Activated CD4-positive, alpha-beta memory T cell treated with anti-CD3 and anti-CD28 coated beads for 36 hours (primary cell): ENCODE measurements around the gene COL6A3. TPM values are rescaled to one million over a fixed set of nuclear protein-coding genes. Genes with fewer than 3 reads are reported as not detected.
"Not testable (repeated sequence)": the region's sequence is repeated elsewhere in the genome, so short reads cannot be mapped to it uniquely, and the experiment has no call there.

Experiments used
- CTCF ChIA-PET: fragments of 350-600 bp; sonication (Branson Sonifier 250); formaldehyde crosslinking; loops from one replicate; lab custom pipeline; 2021; ENCODE audit warnings: antibody characterized with exemption, inconsistent platforms; lab: Charles Lee
- POLR2A ChIA-PET: fragments of 350-600 bp; sonication (Branson Sonifier 250); formaldehyde crosslinking; loops from one replicate; lab custom pipeline; 2021; ENCODE audit warnings: antibody characterized with exemption; lab: Charles Lee
- DNase-seq: peaks from one replicate; pipeline ENCODE4 v3.0.0-alpha.2; 2020
- H3K27ac Mint-ChIP-seq: one replicate; pipeline ENCODE4 v1.8.0; 2021; ENCODE audit warnings: mixed read lengths
- H3K27me3 Mint-ChIP-seq: one replicate; pipeline ENCODE4 v1.8.0; 2021; ENCODE audit warnings: mixed read lengths
- H3K36me3 Mint-ChIP-seq: one replicate; pipeline ENCODE4 v1.8.0; 2021; ENCODE audit warnings: mixed read lengths
- H3K4me1 Mint-ChIP-seq: one replicate; pipeline ENCODE4 v1.8.0; 2021; ENCODE audit warnings: low read depth, mixed read lengths
- H3K4me3 Mint-ChIP-seq: one replicate; pipeline ENCODE4 v1.8.0; 2021; ENCODE audit warnings: mild to moderate bottlenecking, mixed read lengths
- H3K9me3 Mint-ChIP-seq: one replicate; pipeline ENCODE4 v1.8.0; 2021; ENCODE audit warnings: mixed read lengths
- intact Hi-C: fragments of 100-400 bp; cut with micrococcal nuclease; formaldehyde crosslinking; loops from one replicate; pipeline ENCODE4 v1.15.1; 2023
- total RNA-seq, 2 experiments: library from RNA; stranded (reverse); gene quantifications; one replicate each; pipeline ENCODE4 v1.2.3, GENCODE V29; 2021

The COL6A3 gene
- total RNA-seq, 2 experiments from 2014 or later = 27.7 to 29.7 TPM

GRCh38 chr2:237374284-237375060 is 39.5 kb downstream of the COL6A3 start:
- ChIA-PET CTCF (no interaction called here), POLR2A (no interaction called here)
- H3K9me3 Mint-ChIP-seq = no peaks in the 10 kb centered on the region
- H3K4me1 Mint-ChIP-seq = no peaks in the 10 kb centered on the region
- no peak overlapping the region for H3K27ac Mint-ChIP-seq
- no peaks in the 10 kb centered on the region for H3K27me3 Mint-ChIP-seq
- DNase-seq = no peak
- H3K4me3 Mint-ChIP-seq = no peak overlapping the region
- H3K36me3 Mint-ChIP-seq = peaks cover 2% of the 10 kb centered on the region
- intact Hi-C loops = no loop called here

- Mint-ChIP-seq H3K36me3 (peaks cover 1% of the 10 kb centered on the region), H3K9me3 (no peaks in the 10 kb centered on the region), H3K27me3 (no peaks in the 10 kb centered on the region), H3K27ac (no peak overlapping the region), H3K4me3 (no peak overlapping the region), H3K4me1 (no peaks in the 10 kb centered on the region)
- ChIA-PET CTCF (no interaction called here), POLR2A (no interaction called here)
- intact Hi-C loops = no loop called here
- DNase-seq = no peak
Measured at GRCh38 chr2:237371856-237372255, 42.1 kb downstream of the COL6A3 start.

GRCh38 chr2:237365671-237366070 is 48.3 kb downstream of the COL6A3 start:
- ChIA-PET POLR2A (interaction anchor here (1.0 kb wide), 1 partner anchor 11 kb away, joined by 3 read pairs; no protein-coding TSS in a partner anchor), CTCF (interaction anchor here (0.5 to 1.1 kb wide), 2 partner anchors 97 to 1048 kb away, joined by 3 read pairs; no protein-coding TSS in a partner anchor)
- no peak overlapping the region for H3K4me3 Mint-ChIP-seq
- intact Hi-C loops = no loop called here
- no peaks in the 10 kb centered on the region for H3K27me3 Mint-ChIP-seq
- H3K9me3 Mint-ChIP-seq = no peaks in the 10 kb centered on the region
- peaks cover 14% of the 10 kb centered on the region for H3K36me3 Mint-ChIP-seq
- H3K4me1 Mint-ChIP-seq = no peaks in the 10 kb centered on the region
- H3K27ac Mint-ChIP-seq = no peak overlapping the region
- no peak for DNase-seq

GRCh38 chr2:237364655-237365054 is 49.3 kb downstream of the COL6A3 start:
- Mint-ChIP-seq H3K4me1 (no peaks in the 10 kb centered on the region), H3K9me3 (no peaks in the 10 kb centered on the region), H3K27me3 (no peaks in the 10 kb centered on the region), H3K27ac (no peak overlapping the region), H3K4me3 (no peak overlapping the region), H3K36me3 (peaks cover 17% of the 10 kb centered on the region)
- POLR2A ChIA-PET = no interaction called here
- no peak for DNase-seq
- intact Hi-C loops = no loop called here
- CTCF ChIA-PET = no interaction called here

GRCh38 chr2:237361194-237362004 is 52.6 kb downstream of the COL6A3 start:
- ChIA-PET CTCF (no interaction called here), POLR2A (no interaction called here)
- Mint-ChIP-seq H3K27me3 (no peaks in the 10 kb centered on the region), H3K27ac (no peak overlapping the region), H3K4me3 (no peak overlapping the region), H3K36me3 (peaks cover 12% of the 10 kb centered on the region), H3K9me3 (no peaks in the 10 kb centered on the region), H3K4me1 (no peaks in the 10 kb centered on the region)
- intact Hi-C loops = no loop called here
- DNase-seq = no peak

GRCh38 chr2:237359894-237360780 is 53.8 kb downstream of the COL6A3 start:
- no peaks in the 10 kb centered on the region for H3K9me3 Mint-ChIP-seq
- no peak overlapping the region for H3K4me3 Mint-ChIP-seq
- H3K27ac Mint-ChIP-seq = no peak overlapping the region
- ChIA-PET CTCF (no interaction called here), POLR2A (no interaction called here)
- peaks cover 7% of the 10 kb centered on the region for H3K36me3 Mint-ChIP-seq
- intact Hi-C loops = no loop called here
- DNase-seq = no peak
- H3K27me3 Mint-ChIP-seq = no peaks in the 10 kb centered on the region
- no peaks in the 10 kb centered on the region for H3K4me1 Mint-ChIP-seq

GRCh38 chr2:237359518-237359840 is 54.5 kb downstream of the COL6A3 start:
- Mint-ChIP-seq H3K27me3 (no peaks in the 10 kb centered on the region), H3K27ac (no peak overlapping the region), H3K4me1 (no peaks in the 10 kb centered on the region), H3K36me3 (peaks cover 4% of the 10 kb centered on the region), H3K9me3 (no peaks in the 10 kb centered on the region), H3K4me3 (no peak overlapping the region)
- no peak for DNase-seq
- ChIA-PET POLR2A (no interaction called here), CTCF (no interaction called here)
- intact Hi-C loops = no loop called here

GRCh38 chr2:237358721-237359517 is 55.0 kb downstream of the COL6A3 start:
- no peaks in the 10 kb centered on the region for H3K27me3 Mint-ChIP-seq
- H3K9me3 Mint-ChIP-seq = no peaks in the 10 kb centered on the region
- ChIA-PET CTCF (no interaction called here), POLR2A (no interaction called here)
- intact Hi-C loops = no loop called here
- no peak for DNase-seq
- peaks cover 4% of the 10 kb centered on the region for H3K36me3 Mint-ChIP-seq
- no peak overlapping the region for H3K4me3 Mint-ChIP-seq
- H3K4me1 Mint-ChIP-seq = no peaks in the 10 kb centered on the region
- no peak overlapping the region for H3K27ac Mint-ChIP-seq

- ChIA-PET CTCF (no interaction called here), POLR2A (no interaction called here)
- Mint-ChIP-seq H3K4me1 (no peaks in the 10 kb centered on the region), H3K27me3 (no peaks in the 10 kb centered on the region), H3K36me3 (peaks cover 4% of the 10 kb centered on the region), H3K27ac (no peak overlapping the region), H3K9me3 (no peaks in the 10 kb centered on the region), H3K4me3 (no peak overlapping the region)
- no peak for DNase-seq
- intact Hi-C loops = no loop called here
Measured at GRCh38 chr2:237355701-237356100, 58.3 kb downstream of the COL6A3 start.

- Mint-ChIP-seq H3K36me3 (peaks cover 6% of the 10 kb centered on the region), H3K27me3 (no peaks in the 10 kb centered on the region), H3K4me3 (no peak overlapping the region), H3K9me3 (no peaks in the 10 kb centered on the region), H3K4me1 (no peaks in the 10 kb centered on the region), H3K27ac (no peak overlapping the region)
- intact Hi-C loops = no loop called here
- POLR2A ChIA-PET = interaction anchor here (0.8 kb wide), 1 partner anchor 11 kb away, joined by 3 read pairs; no protein-coding TSS in a partner anchor
- DNase-seq = no peak
- CTCF ChIA-PET = no interaction called here
Measured at GRCh38 chr2:237354892-237355291, 59.1 kb downstream of the COL6A3 start.

GRCh38 chr2:237354172-237354571 is 59.8 kb downstream of the COL6A3 start:
- H3K4me1 Mint-ChIP-seq, H3K9me3 Mint-ChIP-seq, DNase-seq, intact Hi-C loops, H3K36me3 Mint-ChIP-seq, H3K27me3 Mint-ChIP-seq, H3K27ac Mint-ChIP-seq, H3K4me3 Mint-ChIP-seq: not testable (repeated sequence)
- CTCF ChIA-PET = interaction anchor here (0.6 kb wide), 1 partner anchor 1010 kb away, joined by 3 read pairs; no protein-coding TSS in a partner anchor
- POLR2A ChIA-PET = interaction anchor here (0.8 kb wide), 1 partner anchor 12 kb away, joined by 3 read pairs; no protein-coding TSS in a partner anchor
